SJSA1 (cell line): ENCODE results near the gene FIGN. TPM values are rescaled to one million over a fixed set of nuclear protein-coding genes. Genes with fewer than 3 reads are reported as not detected.

Source experiments
- DNase-seq, 2 experiments: peaks; one replicate each; pipeline ENCODE4 v3.0.0-alpha.2; 2015 to 2020; ENCODE audit warnings: low spot score in 2 of 2, low read depth in 1 of 2
- H3K27ac ChIP-seq: fragments of 250-450 bp; sonication (Bioruptor Pico); 2 replicates; pipeline ENCODE4 v1.5.1; 2020; ENCODE audit warnings: mild to moderate bottlenecking, moderate library complexity
- H3K27me3 ChIP-seq: fragments of 250-450 bp; sonication (Bioruptor Pico); replicated peaks from 2 replicates; pipeline ENCODE4 v1.5.1; 2020; ENCODE audit warnings: mild to moderate bottlenecking, moderate library complexity
- H3K36me3 ChIP-seq: fragments of 250-450 bp; sonication (Bioruptor Pico); 2 replicates; pipeline ENCODE4 v1.5.1; 2020; ENCODE audit warnings: mild to moderate bottlenecking
- H3K4me1 ChIP-seq: fragments of 250-450 bp; sonication (Bioruptor Pico); replicated peaks from 2 replicates; pipeline ENCODE4 v1.6.1; 2021; ENCODE audit warnings: mild to moderate bottlenecking
- H3K4me3 ChIP-seq: fragments of 250-450 bp; sonication (Bioruptor Pico); 2 replicates; pipeline ENCODE4 v1.5.1; 2020; ENCODE audit warnings: mild to moderate bottlenecking
- H3K9me3 ChIP-seq: fragments of 250-450 bp; sonication (Bioruptor Pico); replicated peaks from 2 replicates; pipeline ENCODE4 v1.5.1; 2020; ENCODE audit warnings: mild to moderate bottlenecking
- total RNA-seq: library from RNA; depleted of rRNA; stranded (reverse); fragments of >200 nt; shearing (Covaris generic); gene quantifications from 2 replicates; pipeline ENCODE4 v1.2.3, GENCODE V29; 2014

The FIGN gene
- total RNA-seq, 1 experiment from 2014 or later: 5.6 TPM

DNA sequence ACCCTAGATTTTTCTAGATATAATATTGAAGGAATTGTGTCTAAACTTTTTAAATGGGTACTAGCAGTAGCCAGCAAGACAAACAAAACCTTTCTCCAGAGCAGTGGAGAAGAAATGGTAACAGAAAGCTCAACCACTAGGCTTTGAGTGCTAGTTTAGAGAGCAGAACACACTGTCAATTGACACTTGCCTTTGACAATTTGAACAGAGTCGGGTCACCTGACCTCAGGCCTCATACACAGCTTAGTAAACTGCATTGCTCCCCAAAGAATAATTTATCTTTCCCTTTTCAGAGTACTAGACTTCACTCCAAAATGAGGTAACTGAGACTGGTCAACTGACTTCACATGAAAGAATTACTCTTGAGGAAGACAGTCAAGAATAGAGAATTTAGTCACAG is 48.6 kb downstream of the FIGN start:
- DNase-seq: no peak
- no peaks in the 10 kb centered on the region for H3K27me3 ChIP-seq

DNA sequence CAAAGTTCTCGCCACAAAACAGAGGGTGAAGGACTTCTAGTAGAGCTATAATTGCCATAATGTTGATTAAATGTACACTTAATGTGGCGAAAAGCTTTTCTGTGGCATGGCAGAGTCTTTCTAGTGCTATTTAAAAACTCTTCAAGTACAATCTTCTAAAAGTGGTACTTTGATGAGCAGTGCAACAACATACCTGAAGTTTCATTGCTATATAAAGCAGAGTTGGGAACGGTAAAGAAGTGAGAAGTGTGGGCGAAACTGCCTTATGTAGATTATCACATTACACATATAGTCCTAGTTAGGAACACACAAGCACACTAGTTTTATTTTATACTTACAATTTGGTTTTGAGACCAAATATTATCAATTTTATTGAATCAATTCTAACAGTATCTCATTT is 49.5 kb downstream of the FIGN start:
- H3K36me3 ChIP-seq: no peaks in the 10 kb centered on the region
- no peak for DNase-seq

More for the DNA sequence above, 48.6 kb downstream of the FIGN start:
- no peak overlapping the region for H3K4me3 ChIP-seq
- H3K36me3 ChIP-seq: no peaks in the 10 kb centered on the region
- H3K27ac ChIP-seq: no peak overlapping the region
- H3K9me3 ChIP-seq: no peaks in the 10 kb centered on the region
- H3K4me1 ChIP-seq: peaks cover 4% of the 10 kb centered on the region

DNA sequence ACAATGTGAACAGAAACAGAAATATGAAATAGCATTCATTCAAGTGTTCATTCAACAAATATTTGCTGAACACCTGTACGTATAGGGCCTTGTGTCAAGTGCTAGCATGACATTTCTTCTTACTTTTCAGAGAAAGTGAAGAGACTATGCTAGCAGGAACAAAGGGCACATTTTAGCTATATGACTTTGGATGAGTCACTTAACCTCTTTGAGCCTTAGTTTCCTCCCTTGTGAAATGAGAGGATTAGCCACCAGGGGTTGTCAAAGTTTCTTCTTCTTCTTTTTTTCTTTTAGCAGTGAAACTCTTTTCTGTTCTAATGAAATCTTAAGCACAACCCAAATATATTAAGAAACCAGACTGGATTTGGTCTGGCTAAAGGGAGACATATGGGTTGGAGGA is 53.1 kb downstream of the FIGN start:
- Histone ChIP-seq H3K4me3 (no peak overlapping the region), H3K27ac (no peak overlapping the region), H3K9me3 (no peaks in the 10 kb centered on the region), H3K4me1 (peaks cover 4% of the 10 kb centered on the region; the same call in 1 of the 2 replicates), H3K36me3 (no peaks in the 10 kb centered on the region), H3K27me3 (no peaks in the 10 kb centered on the region)
- peak in 1 of 2 experiments; percentile 33 for DNase-seq

More for the DNA sequence above, 49.5 kb downstream of the FIGN start:
- H3K27ac ChIP-seq: no peak overlapping the region
- no peak overlapping the region for H3K4me3 ChIP-seq
- no peaks in the 10 kb centered on the region for H3K27me3 ChIP-seq
- H3K4me1 ChIP-seq: peaks cover 4% of the 10 kb centered on the region; the same call in 1 of the 2 replicates
- H3K9me3 ChIP-seq: no peaks in the 10 kb centered on the region

DNA sequence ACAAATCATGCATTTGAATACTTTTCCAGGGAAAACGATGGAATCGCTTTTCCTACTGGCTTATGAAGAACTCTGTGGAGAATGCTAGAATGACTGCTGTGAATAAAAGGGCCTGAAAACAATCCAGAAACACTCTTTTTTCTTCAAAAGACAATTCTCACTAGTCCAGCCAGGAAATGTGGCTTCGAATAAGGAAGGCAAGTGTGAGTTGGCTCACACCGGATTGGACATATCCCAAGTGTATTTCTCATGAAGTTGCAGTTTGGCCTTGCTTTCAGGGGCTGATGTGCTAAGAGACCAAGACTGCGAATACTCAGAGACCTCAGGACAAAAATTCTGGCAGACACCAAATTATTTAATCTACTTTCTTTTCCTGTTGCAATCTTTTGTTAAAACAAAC is 54.1 kb downstream of the FIGN start:
- no peaks in the 10 kb centered on the region for H3K36me3 ChIP-seq
- no peaks in the 10 kb centered on the region for H3K27me3 ChIP-seq
- no peaks in the 10 kb centered on the region for H3K9me3 ChIP-seq
- no peak overlapping the region for H3K4me3 ChIP-seq
- no peak overlapping the region for H3K27ac ChIP-seq
- peaks cover 4% of the 10 kb centered on the region; the same call in 1 of the 2 replicates for H3K4me1 ChIP-seq
- no peak for DNase-seq

DNA sequence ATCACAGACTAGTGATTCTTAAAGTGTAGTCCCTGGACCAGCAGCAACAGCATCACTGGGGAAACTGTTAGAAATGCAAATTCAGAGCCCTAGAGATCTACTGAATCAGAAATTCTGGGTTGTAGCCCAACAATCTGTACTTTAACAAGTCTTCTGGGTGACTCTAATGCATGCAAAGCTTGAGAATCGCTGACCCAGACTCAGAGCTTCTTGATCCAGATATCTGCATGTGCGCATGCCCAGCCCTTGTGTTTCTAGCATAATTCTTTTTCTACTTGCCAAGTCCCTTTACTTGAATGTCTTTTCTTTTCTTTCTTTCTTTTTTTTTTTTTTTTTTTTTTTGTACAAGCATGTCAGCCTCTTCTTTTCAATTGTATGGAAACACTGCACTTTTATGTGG is 60.4 kb downstream of the FIGN start:
- no peak for DNase-seq
- H3K9me3 ChIP-seq: no peaks in the 10 kb centered on the region
- H3K36me3 ChIP-seq: no peaks in the 10 kb centered on the region
- no peaks in the 10 kb centered on the region for H3K27me3 ChIP-seq
- peaks cover 17% of the 10 kb centered on the region for H3K4me1 ChIP-seq
- no peak overlapping the region for H3K4me3 ChIP-seq
- H3K27ac ChIP-seq: no peak overlapping the region

DNA sequence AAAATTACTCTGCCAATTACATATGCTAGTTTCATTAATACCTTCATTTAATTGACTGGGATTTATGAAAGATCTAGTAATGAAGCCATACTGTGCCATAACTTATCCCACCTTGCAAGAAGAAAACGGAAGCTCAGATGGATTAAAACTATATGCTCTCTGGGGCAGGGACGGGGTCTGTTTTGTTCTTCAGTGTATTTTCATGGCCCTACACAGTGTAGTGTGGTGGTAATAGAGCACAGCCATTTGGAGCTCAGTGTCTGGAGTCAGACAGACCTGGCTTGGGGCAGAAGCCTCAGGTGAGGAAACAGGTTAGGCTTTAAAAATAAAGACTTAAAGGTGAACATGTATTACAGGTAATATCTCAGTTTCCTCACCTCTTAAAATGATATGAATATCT is 62.3 kb downstream of the FIGN start:
- peaks cover 17% of the 10 kb centered on the region for H3K4me1 ChIP-seq
- no peaks in the 10 kb centered on the region for H3K36me3 ChIP-seq
- no peak overlapping the region for H3K27ac ChIP-seq
- DNase-seq: no peak
- no peaks in the 10 kb centered on the region for H3K27me3 ChIP-seq
- no peaks in the 10 kb centered on the region for H3K9me3 ChIP-seq
- H3K4me3 ChIP-seq: no peak overlapping the region

DNA sequence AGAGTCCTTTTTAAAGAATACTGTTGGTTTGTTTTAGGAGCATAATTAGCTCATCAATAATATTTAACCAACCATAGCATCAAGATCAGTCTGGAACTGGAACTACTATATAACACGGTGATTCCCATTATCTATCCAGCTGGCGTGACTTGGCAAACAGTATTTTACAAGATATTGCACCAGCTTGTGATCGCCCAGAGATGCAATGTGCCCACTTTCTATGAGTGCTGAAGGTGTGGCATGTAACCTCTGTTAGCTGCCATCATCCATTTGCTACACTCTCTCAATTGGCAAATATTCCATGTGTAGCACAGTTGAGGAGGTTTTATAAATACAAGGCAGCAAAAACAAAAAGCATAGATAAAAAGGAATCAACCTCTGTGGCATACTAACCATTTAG is 64.9 kb downstream of the FIGN start:
- no peak for DNase-seq
- no peak overlapping the region for H3K4me3 ChIP-seq
- H3K4me1 ChIP-seq: peaks cover 41% of the 10 kb centered on the region
- no peaks in the 10 kb centered on the region for H3K9me3 ChIP-seq
- no peaks in the 10 kb centered on the region for H3K36me3 ChIP-seq
- H3K27ac ChIP-seq: no peak overlapping the region
- H3K27me3 ChIP-seq: no peaks in the 10 kb centered on the region

DNA sequence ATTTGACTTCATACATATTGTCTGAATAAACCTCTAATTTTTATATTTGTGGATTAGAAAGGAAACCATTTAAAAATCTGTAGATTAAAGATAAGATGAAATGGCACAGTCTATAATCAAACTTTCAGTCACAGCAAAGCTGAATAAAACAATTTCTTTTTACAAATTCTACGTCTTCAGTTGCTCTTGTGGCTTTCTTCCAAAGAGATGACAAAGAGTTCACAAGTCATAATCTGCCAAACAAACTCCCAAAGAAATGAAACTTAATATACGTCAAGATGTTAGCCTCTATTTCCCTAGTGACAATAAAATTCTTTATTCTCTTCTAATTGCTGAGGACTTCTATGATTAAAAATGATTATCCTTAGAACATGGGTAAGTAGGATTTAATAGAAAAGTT is 66.3 kb downstream of the FIGN start:
- no peak for DNase-seq
- H3K36me3 ChIP-seq: no peaks in the 10 kb centered on the region
- no peaks in the 10 kb centered on the region for H3K9me3 ChIP-seq
- H3K27ac ChIP-seq: no peak overlapping the region
- H3K4me3 ChIP-seq: no peak overlapping the region
- peaks cover 55% of the 10 kb centered on the region for H3K4me1 ChIP-seq
- no peaks in the 10 kb centered on the region for H3K27me3 ChIP-seq

DNA sequence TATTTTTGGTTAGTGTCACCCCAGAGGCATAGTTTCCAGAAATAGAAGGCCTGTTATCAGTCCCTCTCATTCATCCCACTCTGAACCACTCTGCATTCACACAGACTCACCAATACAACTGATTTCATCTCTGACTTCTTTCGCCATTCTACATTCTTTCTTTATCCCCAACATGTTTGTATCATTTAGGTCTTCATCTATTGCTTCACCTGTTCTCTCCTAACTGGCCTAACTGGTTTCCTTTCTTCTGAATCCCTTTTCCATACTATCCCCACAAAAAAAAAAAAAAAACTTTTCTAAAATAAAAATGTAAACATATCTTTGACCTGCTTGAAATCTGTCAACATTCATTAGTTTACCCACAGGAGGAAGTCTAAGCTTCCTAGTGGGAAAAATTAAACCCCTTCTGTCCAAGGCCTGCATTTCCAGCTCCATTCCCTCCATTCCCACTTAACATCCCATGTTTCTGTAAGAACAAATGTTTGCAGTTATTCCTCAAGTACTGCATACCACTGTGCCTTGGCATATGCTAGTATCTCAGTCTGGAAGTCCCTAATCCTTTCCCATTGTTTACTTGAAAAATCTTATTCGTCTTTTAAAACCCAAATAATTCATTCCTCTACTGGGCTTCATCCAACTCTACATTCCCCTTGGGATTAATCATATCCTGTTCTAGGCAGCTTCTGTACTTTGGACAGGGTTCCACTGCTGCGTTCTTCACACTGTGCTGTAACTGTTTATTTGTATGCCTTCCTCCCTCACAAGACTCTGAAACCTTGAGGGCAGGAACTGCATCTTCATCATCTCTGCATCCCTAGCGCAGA is 68.5 kb downstream of the FIGN start:
- Histone ChIP-seq H3K9me3 (no peaks in the 10 kb centered on the region), H3K4me3 (no peak overlapping the region), H3K27ac (0 out of 2 replicates have a peak overlapping the region, but pooled peaks have one; percentile 4), H3K36me3 (no peaks in the 10 kb centered on the region), H3K27me3 (no peaks in the 10 kb centered on the region), H3K4me1 (peaks cover 66% of the 10 kb centered on the region)
- peak; percentile 77 to 90 for DNase-seq

DNA sequence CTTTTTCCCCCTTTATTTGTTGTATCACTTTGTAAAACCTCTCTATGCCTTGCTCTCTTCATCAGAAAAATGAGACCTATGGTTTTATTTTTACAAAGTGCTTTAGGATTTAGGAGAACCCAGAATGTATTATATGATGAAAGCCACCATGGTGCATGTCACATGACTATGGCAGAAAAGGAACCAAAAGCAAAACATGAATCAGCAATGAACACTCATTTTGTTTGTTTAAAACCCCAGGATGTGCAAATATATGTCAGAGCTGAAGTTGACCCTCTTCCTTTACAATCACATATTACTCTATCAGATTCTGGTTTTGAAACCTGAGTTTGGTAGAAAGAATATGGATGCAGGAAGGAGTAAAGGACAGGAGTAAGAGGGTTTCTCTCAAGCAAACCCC is 70.0 kb downstream of the FIGN start:
- Histone ChIP-seq H3K27ac (0 out of 2 replicates have a peak overlapping the region, but pooled peaks have one; percentile 7), H3K4me1 (peaks cover 68% of the 10 kb centered on the region), H3K27me3 (no peaks in the 10 kb centered on the region), H3K36me3 (no peaks in the 10 kb centered on the region), H3K9me3 (no peaks in the 10 kb centered on the region), H3K4me3 (no peak overlapping the region)
- peak in 1 of 2 experiments; percentile 38 for DNase-seq

DNA sequence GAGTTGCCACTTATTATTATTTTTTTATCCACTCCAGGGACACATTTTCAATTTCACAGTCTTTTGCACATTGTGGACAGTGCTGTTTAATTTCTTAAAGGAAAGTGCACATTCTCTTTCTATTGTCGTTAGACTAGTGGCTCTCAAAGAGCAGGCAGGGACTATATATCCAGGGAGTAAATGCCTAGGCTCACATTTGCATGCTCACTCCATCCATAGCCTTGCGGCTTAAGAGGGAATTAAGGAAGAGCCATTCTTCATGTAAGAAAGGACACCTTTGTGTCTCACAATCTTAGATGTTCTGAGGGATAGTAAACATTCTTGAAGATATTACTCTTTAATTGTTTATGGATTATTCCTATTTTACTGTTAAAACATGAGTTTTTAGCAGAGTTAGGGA is 70.8 kb downstream of the FIGN start:
- Histone ChIP-seq H3K9me3 (no peaks in the 10 kb centered on the region), H3K27ac (peak overlapping the region; percentile 85), H3K4me1 (peaks cover 68% of the 10 kb centered on the region), H3K36me3 (no peaks in the 10 kb centered on the region), H3K27me3 (no peaks in the 10 kb centered on the region), H3K4me3 (no peak overlapping the region)
- DNase-seq: no peak

DNA sequence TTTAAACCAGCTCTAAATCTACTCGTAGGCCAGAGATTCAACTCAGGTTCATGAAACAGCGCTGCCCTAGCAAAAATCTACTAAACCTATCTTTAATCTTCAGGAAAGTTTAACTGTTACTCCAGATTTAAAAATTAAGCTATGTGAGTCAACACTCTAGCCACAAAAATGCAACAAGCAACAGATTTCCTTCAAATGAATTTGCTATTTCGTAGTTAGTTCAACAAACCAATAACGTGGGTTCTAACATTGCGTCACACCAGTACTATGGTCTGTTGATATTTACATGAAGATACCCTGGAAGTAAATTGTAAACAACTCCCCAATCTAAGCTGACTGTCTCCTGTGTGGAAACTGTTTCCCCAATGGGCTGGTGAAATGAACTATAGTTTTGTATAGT is 71.2 kb downstream of the FIGN start:
- H3K36me3 ChIP-seq: no peaks in the 10 kb centered on the region
- peak overlapping the region; percentile 85 for H3K27ac ChIP-seq
- no peaks in the 10 kb centered on the region for H3K27me3 ChIP-seq
- H3K9me3 ChIP-seq: no peaks in the 10 kb centered on the region
- H3K4me1 ChIP-seq: peaks cover 68% of the 10 kb centered on the region
- H3K4me3 ChIP-seq: no peak overlapping the region
- peak in 1 of 2 experiments; percentile 74 for DNase-seq

DNA sequence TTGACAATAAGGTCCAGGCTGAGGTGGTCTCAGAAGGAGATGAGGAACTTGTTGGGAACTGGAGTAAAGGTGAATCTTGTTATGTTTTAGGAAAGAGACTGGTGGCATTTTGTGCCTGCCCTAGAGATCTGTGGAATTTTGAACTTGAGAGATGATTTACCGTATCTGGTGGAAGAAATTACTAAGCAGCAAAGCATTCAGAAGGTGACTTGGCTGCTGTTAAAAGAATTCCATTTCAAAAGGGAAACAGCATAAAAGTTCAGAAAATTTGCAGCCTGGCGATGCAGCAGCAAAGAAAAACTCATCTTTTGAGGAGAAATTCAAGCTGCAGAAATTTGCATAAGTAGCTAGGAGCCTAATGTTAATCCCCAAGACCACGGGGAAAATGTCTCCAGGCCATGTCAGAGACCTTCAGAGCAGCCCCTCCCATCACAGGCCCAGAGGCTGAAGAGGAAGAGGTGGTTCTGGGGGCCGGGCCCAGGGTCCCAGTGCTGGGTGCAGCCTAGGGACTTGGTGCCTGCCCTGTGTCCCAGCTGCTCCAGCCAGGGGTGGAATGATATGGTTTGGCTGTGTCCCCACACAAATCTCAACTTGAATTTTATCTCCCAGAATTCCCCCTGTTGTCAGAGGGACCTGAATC is 73.5 kb downstream of the FIGN start:
- Histone ChIP-seq H3K36me3 (no peaks in the 10 kb centered on the region; the same call in 1 of the 2 replicates), H3K9me3 (no peaks in the 10 kb centered on the region), H3K4me3 (no peak overlapping the region), H3K27me3 (no peaks in the 10 kb centered on the region), H3K4me1 (peaks cover 56% of the 10 kb centered on the region), H3K27ac (peak overlapping the region; percentile 61)
- DNase-seq: peak in 1 of 2 experiments; percentile 32

DNA sequence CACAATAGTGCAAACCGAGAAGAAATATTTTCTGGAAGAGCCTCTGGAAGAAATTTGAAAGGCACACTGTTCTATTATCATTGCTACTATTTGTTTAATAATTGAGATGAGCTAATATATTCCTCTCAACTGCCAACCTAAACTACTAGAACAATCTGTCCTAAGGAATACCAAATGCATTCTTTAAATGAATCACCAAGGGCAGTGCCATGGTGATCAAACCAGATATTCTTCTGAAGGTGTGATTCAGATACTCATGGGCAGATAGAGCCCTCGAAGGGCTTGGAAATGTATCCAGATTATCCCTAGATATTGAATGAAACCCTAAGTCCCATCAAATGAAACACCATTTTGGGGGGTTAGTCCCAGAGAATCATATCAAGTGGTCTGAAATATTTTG is 76.6 kb downstream of the FIGN start:
- DNase-seq: no peak
- H3K27me3 ChIP-seq: no peaks in the 10 kb centered on the region
- no peak overlapping the region for H3K4me3 ChIP-seq
- peaks cover 27% of the 10 kb centered on the region for H3K4me1 ChIP-seq
- no peak overlapping the region for H3K27ac ChIP-seq
- no peaks in the 10 kb centered on the region for H3K9me3 ChIP-seq
- no peaks in the 10 kb centered on the region; the same call in 1 of the 2 replicates for H3K36me3 ChIP-seq
